Upper lobe of right lung (tissue), 1 donor: ENCODE results near the gene LRRC74A. TPM values are rescaled to one million over a fixed set of nuclear protein-coding genes. Genes with fewer than 3 reads are reported as not detected.

Experiments
- ATAC-seq: fragments of 200-7000 bp; cut with Tn5 transposase; one replicate; pipeline ENCODE4 v1.9.1; 2020; ENCODE audit warnings: mild to moderate bottlenecking, moderate library complexity
- DNase-seq: peaks from one replicate; pipeline ENCODE4 v3.0.0-alpha.2; 2020
- H3K27ac ChIP-seq: fragments of 200-600 bp; one replicate; pipeline ENCODE4 v1.8.0; 2022
- H3K27me3 ChIP-seq: fragments of 200-600 bp; one replicate; pipeline ENCODE4 v1.8.0; 2022; ENCODE audit warnings: mild to moderate bottlenecking
- H3K36me3 ChIP-seq: fragments of 200-600 bp; one replicate; pipeline ENCODE4 v1.8.0; 2022
- H3K4me1 ChIP-seq: fragments of 200-600 bp; one replicate; pipeline ENCODE4 v1.8.0; 2022
- H3K4me3 ChIP-seq: fragments of 200-600 bp; one replicate; pipeline ENCODE4 v1.8.0; 2022; ENCODE audit warnings: mild to moderate bottlenecking
- H3K9me3 ChIP-seq: fragments of 200-600 bp; one replicate; pipeline ENCODE4 v1.8.0; 2022
- CTCF ChIP-seq: fragments of 200-600 bp; IDR thresholded peaks from one replicate; pipeline ENCODE4 v1.8.0; 2022; ENCODE audit warnings: antibody characterized with exemption
- intact Hi-C: fragments of 100-400 bp; cut with DNase I; formaldehyde crosslinking; loops from one replicate; pipeline ENCODE4 v1.11.0; 2022
- total RNA-seq: library from RNA; stranded (reverse); fragmentation: NEBNext Ultra II Directional; extraction: Animal tissue kit (Norgen Biotek cat#: 25700); gene quantifications from one replicate; pipeline ENCODE4 v1.2.1, GENCODE V29; 2021
- donor health status: DM: no; HTN: yes; CAD: no; lungs with severe emphysema.

Gene LRRC74A
- total RNA-seq, 1 donor from 2014 or later = not detected

DNA sequence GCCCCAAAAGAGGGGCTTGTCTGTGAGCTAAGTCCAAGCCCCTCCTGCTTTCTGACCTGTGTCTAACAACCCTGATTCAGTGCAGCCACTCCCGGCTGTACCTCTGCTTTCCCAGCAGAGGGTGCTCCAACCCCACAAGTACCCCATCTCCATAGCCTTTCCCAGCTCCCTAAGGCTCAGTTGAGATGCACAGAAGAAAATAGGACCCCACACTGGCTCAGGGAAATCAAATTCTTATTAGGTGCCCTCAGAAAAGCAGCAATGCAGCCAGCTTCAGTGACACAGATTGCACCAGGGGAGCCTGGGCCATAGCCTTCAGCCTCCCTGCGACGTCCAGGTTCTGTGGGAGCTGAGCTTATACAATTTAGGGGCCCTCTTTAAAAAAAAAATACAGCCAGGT, 49.9 kb downstream of the LRRC74A start:
- DNase-seq (no peak), ATAC-seq (peak; percentile 94)
- intact Hi-C loops = loop anchor here (5.0 kb wide), 1 partner anchor 191 kb away; no protein-coding TSS in a partner anchor
- H3K27me3 ChIP-seq = no peaks in the 10 kb centered on the region
- no peaks in the 10 kb centered on the region for H3K36me3 ChIP-seq
- peak; percentile 96 for TF ChIP-seq CTCF
- H3K27ac ChIP-seq = no peak overlapping the region
- H3K9me3 ChIP-seq = no peaks in the 10 kb centered on the region
- H3K4me3 ChIP-seq = no peak overlapping the region
- H3K4me1 ChIP-seq = no peaks in the 10 kb centered on the region

DNA sequence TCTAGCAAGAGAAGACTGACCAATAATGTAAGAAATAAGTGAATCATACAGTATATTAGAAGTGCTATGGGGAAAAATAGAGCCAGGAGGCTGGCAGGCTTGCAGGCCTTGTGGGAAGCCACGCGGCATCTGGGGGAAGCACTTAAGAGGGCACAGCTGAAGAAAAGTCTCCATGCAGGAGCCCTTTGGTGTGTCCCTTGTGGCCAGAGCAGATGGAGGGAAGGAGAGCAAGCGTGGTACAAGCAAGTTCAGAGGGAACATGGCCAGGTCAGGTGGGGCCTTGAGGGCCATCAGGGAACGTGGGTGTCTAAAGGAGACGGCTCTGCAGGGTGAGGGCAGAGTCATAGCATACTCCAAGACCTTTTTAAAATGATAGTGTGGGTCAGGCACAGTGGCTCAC, 51.7 kb downstream of the LRRC74A start:
- Histone ChIP-seq H3K36me3 (no peaks in the 10 kb centered on the region), H3K4me3 (no peak overlapping the region), H3K27me3 (no peaks in the 10 kb centered on the region), H3K9me3 (no peaks in the 10 kb centered on the region), H3K27ac (no peak overlapping the region), H3K4me1 (peaks cover 5% of the 10 kb centered on the region)
- ATAC-seq (no peak), DNase-seq (no peak)
- intact Hi-C loops = loop anchor here (5.0 kb wide), 1 partner anchor 189 kb away; no protein-coding TSS in a partner anchor
- no peak for TF ChIP-seq CTCF

DNA sequence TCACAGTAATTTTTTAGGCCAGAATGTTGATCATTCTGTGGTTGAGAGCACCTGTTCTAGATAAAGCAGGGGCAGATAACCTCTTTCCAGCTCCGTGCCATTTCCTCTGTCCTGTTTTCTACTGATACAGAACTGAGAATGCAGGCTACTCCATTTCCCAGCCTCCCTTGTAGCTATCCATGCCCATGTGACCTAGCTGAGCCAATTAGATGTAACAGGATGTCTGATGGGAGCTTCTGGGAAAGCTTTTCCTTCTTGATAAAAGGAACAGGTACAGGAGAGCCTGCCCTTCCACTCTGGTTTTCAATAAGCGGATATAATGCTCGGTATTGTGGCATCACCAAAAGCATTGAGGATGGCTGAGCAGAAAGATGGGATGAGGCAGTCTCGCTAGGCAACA, 54.2 kb downstream of the LRRC74A start:
- ATAC-seq (no peak), DNase-seq (no peak)
- no peaks in the 10 kb centered on the region for H3K27me3 ChIP-seq
- no peaks in the 10 kb centered on the region for H3K9me3 ChIP-seq
- peaks cover 14% of the 10 kb centered on the region for H3K4me1 ChIP-seq
- H3K36me3 ChIP-seq = no peaks in the 10 kb centered on the region
- intact Hi-C loops = no loop called here
- no peak overlapping the region for H3K4me3 ChIP-seq
- TF ChIP-seq CTCF = no peak
- H3K27ac ChIP-seq = no peak overlapping the region

GRCh38 chr14:76881348-76881747, 55.1 kb downstream of the LRRC74A start:
- Histone ChIP-seq H3K27me3 (no peaks in the 10 kb centered on the region), H3K4me3 (no peak overlapping the region), H3K27ac (peak overlapping the region; percentile 58), H3K4me1 (peaks cover 14% of the 10 kb centered on the region), H3K9me3 (no peaks in the 10 kb centered on the region), H3K36me3 (no peaks in the 10 kb centered on the region)
- intact Hi-C loops = no loop called here
- no peak for TF ChIP-seq CTCF
- no peak for DNase-seq
- ATAC-seq = peak; percentile 20

DNA sequence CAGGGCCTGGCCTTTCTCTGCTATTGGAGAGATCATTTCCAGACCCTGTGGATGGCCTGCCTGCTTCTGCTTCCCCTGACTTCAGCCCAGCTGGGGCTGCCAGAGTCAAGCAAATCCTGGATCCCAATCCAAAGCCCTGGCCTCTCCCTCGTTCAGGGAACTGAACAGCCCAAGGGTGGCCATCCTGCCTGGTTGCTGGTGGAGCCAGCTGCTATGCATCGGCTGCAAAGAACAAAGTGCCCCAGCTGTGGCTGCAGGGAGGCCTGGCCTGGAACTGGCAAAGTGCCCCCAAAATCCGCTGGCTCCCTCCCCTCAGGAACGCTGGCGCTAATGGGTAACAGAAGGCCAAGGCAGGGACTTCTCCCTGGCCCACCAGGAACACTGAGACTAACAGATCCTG, 56.4 kb downstream of the LRRC74A start:
- Histone ChIP-seq H3K9me3 (no peaks in the 10 kb centered on the region), H3K27me3 (no peaks in the 10 kb centered on the region), H3K27ac (peak overlapping the region; percentile 58), H3K36me3 (no peaks in the 10 kb centered on the region), H3K4me3 (no peak overlapping the region), H3K4me1 (peaks cover 14% of the 10 kb centered on the region)
- DNase-seq (no peak), ATAC-seq (peak; percentile 9)
- TF ChIP-seq CTCF = no peak
- intact Hi-C loops = no loop called here

DNA sequence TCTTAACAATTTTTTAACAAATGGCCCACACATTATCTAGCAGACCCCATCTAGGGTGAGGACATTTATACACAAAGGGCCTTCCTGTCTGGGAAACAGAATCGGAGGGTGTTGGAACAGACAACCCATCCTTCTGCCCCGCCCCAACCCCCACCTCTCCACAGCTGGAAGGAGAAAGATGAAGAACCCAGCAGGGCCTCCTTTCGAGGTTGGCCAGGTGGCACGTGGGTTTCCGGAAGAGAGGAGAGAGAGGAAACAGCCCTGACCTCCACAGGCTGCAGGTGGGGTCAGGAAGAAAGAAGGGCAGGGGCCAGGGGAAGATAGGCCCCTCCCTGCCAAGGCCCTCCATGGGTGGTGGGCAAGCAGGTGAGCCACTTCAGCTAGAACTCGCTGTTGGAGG, 57.2 kb downstream of the LRRC74A start:
- Histone ChIP-seq H3K9me3 (no peaks in the 10 kb centered on the region), H3K36me3 (no peaks in the 10 kb centered on the region), H3K4me3 (no peak overlapping the region), H3K27me3 (no peaks in the 10 kb centered on the region), H3K27ac (no peak overlapping the region), H3K4me1 (peaks cover 14% of the 10 kb centered on the region)
- no peak for TF ChIP-seq CTCF
- no peak for DNase-seq
- intact Hi-C loops = no loop called here
- ATAC-seq = no peak
